Measurements from ENCODE around the gene VCX. TPM values are rescaled to one million over a fixed set of nuclear protein-coding genes. Genes with fewer than 3 reads are reported as not detected.
"Not testable (repeated sequence)": the region's sequence is repeated elsewhere in the genome, so short reads cannot be mapped to it uniquely, and the experiment has no call there.

Gene VCX
- total RNA-seq (not detected), total RNA-seq (0 reads per million in 2 donors)

- not testable (repeated sequence) for H3K36me3 Mint-ChIP-seq (ENCODE audit: low read depth); ATAC-seq; H3K27me3 Mint-ChIP-seq; H3K9me3 ChIP-seq (ENCODE audit: control insufficient read depth, low read length, poor library complexity, severe bottlenecking); H3K4me3 Mint-ChIP-seq; H3K4me1 Mint-ChIP-seq; H3K27ac Mint-ChIP-seq; DNase-seq
These were observed at the start of gene VCX for GRCh38 chrX:7842871-7843270. TSS of gene VCX (plus strand) at chrX:7843171. CDS start at chrX:7843204, 33 bp downstream.

GRCh38 chrX:7798327-7798726 is 44.6 kb upstream of the VCX start:
- Mint-ChIP-seq H3K4me1 (no peaks in the 10 kb centered on the region), H3K36me3 (ENCODE audit: low read depth) (no peaks in the 10 kb centered on the region), H3K27me3 (no peaks in the 10 kb centered on the region), H3K4me3 (no peak overlapping the region), H3K27ac (no peak overlapping the region)
- DNase-seq (no peak), ATAC-seq (no peak)
- H3K9me3 ChIP-seq (ENCODE audit: control insufficient read depth, low read length, poor library complexity, severe bottlenecking) = no peaks in the 10 kb centered on the region

GRCh38 chrX:7801711-7802110 is 41.3 kb upstream of the VCX start:
- H3K9me3 ChIP-seq (ENCODE audit: control insufficient read depth, low read length, poor library complexity, severe bottlenecking) = no peaks in the 10 kb centered on the region
- H3K27ac Mint-ChIP-seq = no peak overlapping the region
- ATAC-seq (no peak), DNase-seq (no peak)
- no peaks in the 10 kb centered on the region for H3K4me1 Mint-ChIP-seq
- H3K4me3 Mint-ChIP-seq = no peak overlapping the region
- no peaks in the 10 kb centered on the region for H3K36me3 Mint-ChIP-seq (ENCODE audit: low read depth)
- no peaks in the 10 kb centered on the region for H3K27me3 Mint-ChIP-seq

GRCh38 chrX:7815166-7815805 is 27.7 kb upstream of the VCX start:
- DNase-seq (no peak), ATAC-seq (no peak)
- no peak overlapping the region for H3K27ac Mint-ChIP-seq
- peaks cover 6% of the 10 kb centered on the region for H3K27me3 Mint-ChIP-seq
- H3K9me3 ChIP-seq (ENCODE audit: control insufficient read depth, low read length, poor library complexity, severe bottlenecking) = no peaks in the 10 kb centered on the region
- no peaks in the 10 kb centered on the region for H3K36me3 Mint-ChIP-seq (ENCODE audit: low read depth)
- H3K4me3 Mint-ChIP-seq = no peak overlapping the region
- H3K4me1 Mint-ChIP-seq = no peaks in the 10 kb centered on the region

- H3K9me3 ChIP-seq (ENCODE audit: control insufficient read depth, low read length, poor library complexity, severe bottlenecking) = no peaks in the 10 kb centered on the region
- Mint-ChIP-seq H3K27me3 (no peaks in the 10 kb centered on the region), H3K4me1 (no peaks in the 10 kb centered on the region), H3K27ac (no peak overlapping the region), H3K36me3 (ENCODE audit: low read depth) (no peaks in the 10 kb centered on the region), H3K4me3 (no peak overlapping the region)
- ATAC-seq (no peak), DNase-seq (no peak)
These were observed 14.4 kb upstream of the VCX start for GRCh38 chrX:7828594-7828993.

GRCh38 chrX:7841084-7841805 is 1.7 kb upstream of the VCX start:
- H3K36me3 Mint-ChIP-seq (ENCODE audit: low read depth) = no peaks in the 10 kb centered on the region
- ATAC-seq = no peak
- no peaks in the 10 kb centered on the region for H3K9me3 ChIP-seq (ENCODE audit: control insufficient read depth, low read length, poor library complexity, severe bottlenecking)
- no peak overlapping the region for H3K4me3 Mint-ChIP-seq
- no peaks in the 10 kb centered on the region for H3K4me1 Mint-ChIP-seq
- H3K27ac Mint-ChIP-seq = no peak overlapping the region
- DNase-seq = no peak
- no peaks in the 10 kb centered on the region for H3K27me3 Mint-ChIP-seq

- H3K36me3 Mint-ChIP-seq (ENCODE audit: low read depth) = no peaks in the 10 kb centered on the region
- H3K27ac Mint-ChIP-seq = no peak overlapping the region
- ATAC-seq (no peak), DNase-seq (no peak)
- H3K9me3 ChIP-seq (ENCODE audit: control insufficient read depth, low read length, poor library complexity, severe bottlenecking) = no peaks in the 10 kb centered on the region
- no peak overlapping the region for H3K4me3 Mint-ChIP-seq
- peaks cover 7% of the 10 kb centered on the region for H3K27me3 Mint-ChIP-seq
- no peaks in the 10 kb centered on the region for H3K4me1 Mint-ChIP-seq
These were observed 9.2 kb downstream of the VCX start for GRCh38 chrX:7852166-7852565.

GRCh38 chrX:7872042-7872441 is 29.1 kb downstream of the VCX start:
- H3K9me3 ChIP-seq (ENCODE audit: control insufficient read depth, low read length, poor library complexity, severe bottlenecking) = no peaks in the 10 kb centered on the region
- ATAC-seq (no peak), DNase-seq (no peak)
- H3K27me3 Mint-ChIP-seq = peaks cover under 1% of the 10 kb centered on the region
- H3K4me3 Mint-ChIP-seq = no peak overlapping the region
- H3K4me1 Mint-ChIP-seq = no peaks in the 10 kb centered on the region
- no peaks in the 10 kb centered on the region for H3K36me3 Mint-ChIP-seq (ENCODE audit: low read depth)
- H3K27ac Mint-ChIP-seq = no peak overlapping the region

- Mint-ChIP-seq H3K27me3 (peaks cover 5% of the 10 kb centered on the region), H3K4me1 (no peaks in the 10 kb centered on the region), H3K27ac (no peak overlapping the region), H3K4me3 (no peak overlapping the region), H3K36me3 (ENCODE audit: low read depth) (no peaks in the 10 kb centered on the region)
- no peak for ATAC-seq
- H3K9me3 ChIP-seq (ENCODE audit: control insufficient read depth, low read length, poor library complexity, severe bottlenecking) = no peaks in the 10 kb centered on the region
- DNase-seq = no peak
These were observed 34.0 kb downstream of the VCX start for GRCh38 chrX:7876957-7877356.

GRCh38 chrX:7889135-7889534 is 46.2 kb downstream of the VCX start:
- DNase-seq (no peak), ATAC-seq (no peak)
- Mint-ChIP-seq H3K4me3 (no peak overlapping the region), H3K4me1 (no peaks in the 10 kb centered on the region), H3K27me3 (no peaks in the 10 kb centered on the region), H3K36me3 (ENCODE audit: low read depth) (no peaks in the 10 kb centered on the region), H3K27ac (no peak overlapping the region)
- no peaks in the 10 kb centered on the region for H3K9me3 ChIP-seq (ENCODE audit: control insufficient read depth, low read length, poor library complexity, severe bottlenecking)

- no peaks in the 10 kb centered on the region for H3K9me3 ChIP-seq (ENCODE audit: control insufficient read depth, low read length, poor library complexity, severe bottlenecking)
- no peak for DNase-seq
- Mint-ChIP-seq H3K27me3 (no peaks in the 10 kb centered on the region), H3K4me3 (no peak overlapping the region), H3K4me1 (no peaks in the 10 kb centered on the region), H3K27ac (no peak overlapping the region), H3K36me3 (ENCODE audit: low read depth) (no peaks in the 10 kb centered on the region)
- no peak for ATAC-seq
These were observed 46.7 kb downstream of the VCX start for GRCh38 chrX:7889680-7890079.

GRCh38 chrX:7891928-7892327 is 49.0 kb downstream of the VCX start:
- ATAC-seq (no peak), DNase-seq (no peak)
- H3K4me3 Mint-ChIP-seq = no peak overlapping the region
- H3K9me3 ChIP-seq (ENCODE audit: control insufficient read depth, low read length, poor library complexity, severe bottlenecking) = no peaks in the 10 kb centered on the region
- no peaks in the 10 kb centered on the region for H3K4me1 Mint-ChIP-seq
- H3K27ac Mint-ChIP-seq = no peak overlapping the region
- no peaks in the 10 kb centered on the region for H3K36me3 Mint-ChIP-seq (ENCODE audit: low read depth)
- H3K27me3 Mint-ChIP-seq = no peaks in the 10 kb centered on the region

All from T-helper 17 cell (primary cell).